ENCODE data around the gene ACIN1. TPM values are rescaled to one million over a fixed set of nuclear protein-coding genes. Genes with fewer than 3 reads are reported as not detected.

Gene ACIN1
- total and polyA plus RNA-seq, 9 of the 15 experiments (the other 6 are each of a cell fraction or from before 2014, with no cell fraction given): 5.0 to 196 (median 129) TPM

DNA sequence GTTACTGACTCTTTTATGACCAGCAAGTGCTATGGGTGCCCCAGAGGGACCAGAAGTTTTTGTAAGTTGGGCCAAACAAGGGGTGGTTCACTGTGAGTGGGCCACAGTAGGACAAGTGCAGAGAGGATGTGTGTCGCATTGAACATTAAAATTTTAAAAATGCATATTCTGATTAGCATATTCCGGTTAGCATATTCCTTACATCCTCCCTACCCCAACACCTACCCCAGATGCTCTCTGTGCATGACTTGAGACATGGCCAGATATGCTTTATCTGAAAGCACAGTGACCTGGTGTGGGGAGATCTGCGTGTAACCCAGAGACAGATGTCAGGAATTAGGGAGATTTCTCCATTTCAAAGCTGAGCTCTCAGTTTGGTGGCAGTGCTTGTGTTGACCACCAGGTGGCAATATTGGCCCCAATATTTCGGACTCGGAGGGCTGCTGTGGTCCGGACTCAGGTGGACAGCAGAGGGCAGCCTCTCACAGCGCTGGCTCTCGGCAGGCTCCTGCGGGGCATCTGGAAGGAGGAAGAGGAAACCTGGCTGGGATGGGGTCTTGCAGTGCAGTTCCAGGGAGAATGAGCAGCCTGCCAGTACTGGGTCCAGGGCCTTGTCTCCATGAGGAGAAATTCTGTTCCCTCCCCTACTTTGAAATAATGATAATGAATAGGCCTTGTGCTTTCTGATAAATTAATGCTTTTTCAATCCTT lies 25.8 kb upstream of the ACIN1 start (continued):
- TF ChIP-seq, protein P1, sequence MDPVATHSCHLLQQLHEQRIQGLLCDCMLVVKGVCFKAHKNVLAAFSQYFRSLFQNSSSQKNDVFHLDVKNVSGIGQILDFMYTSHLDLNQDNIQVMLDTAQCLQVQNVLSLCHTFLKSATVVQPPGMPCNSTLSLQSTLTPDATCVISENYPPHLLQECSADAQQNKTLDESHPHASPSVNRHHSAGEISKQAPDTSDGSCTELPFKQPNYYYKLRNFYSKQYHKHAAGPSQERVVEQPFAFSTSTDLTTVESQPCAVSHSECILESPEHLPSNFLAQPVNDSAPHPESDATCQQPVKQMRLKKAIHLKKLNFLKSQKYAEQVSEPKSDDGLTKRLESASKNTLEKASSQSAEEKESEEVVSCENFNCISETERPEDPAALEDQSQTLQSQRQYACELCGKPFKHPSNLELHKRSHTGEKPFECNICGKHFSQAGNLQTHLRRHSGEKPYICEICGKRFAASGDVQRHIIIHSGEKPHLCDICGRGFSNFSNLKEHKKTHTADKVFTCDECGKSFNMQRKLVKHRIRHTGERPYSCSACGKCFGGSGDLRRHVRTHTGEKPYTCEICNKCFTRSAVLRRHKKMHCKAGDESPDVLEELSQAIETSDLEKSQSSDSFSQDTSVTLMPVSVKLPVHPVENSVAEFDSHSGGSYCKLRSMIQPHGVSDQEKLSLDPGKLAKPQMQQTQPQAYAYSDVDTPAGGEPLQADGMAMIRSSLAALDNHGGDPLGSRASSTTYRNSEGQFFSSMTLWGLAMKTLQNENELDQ (CRISPR knock-in tag; IDR thresholded peaks at IDR 0.05; ENCODE audit: borderline replicate concordance): no peak
- TF ChIP-seq, protein P2, sequence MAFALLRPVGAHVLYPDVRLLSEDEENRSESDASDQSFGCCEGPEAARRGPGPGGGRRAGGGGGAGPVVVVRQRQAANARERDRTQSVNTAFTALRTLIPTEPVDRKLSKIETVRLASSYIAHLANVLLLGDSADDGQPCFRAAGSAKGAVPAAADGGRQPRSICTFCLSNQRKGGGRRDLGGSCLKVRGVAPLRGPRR (CRISPR knock-in tag; IDR thresholded peaks at IDR 0.05): no peak
- TF ChIP-seq MIER1 (IDR thresholded peaks at IDR 0.05; ENCODE audit: low read depth) (no peak), MXI1 (IDR thresholded peaks at IDR 0.05; ENCODE audit: low read depth, low read length) (no peak), ILK (tag; IDR thresholded peaks at IDR 0.05; ENCODE audit: borderline replicate concordance, low read depth) (no peak), XRCC4 (IDR thresholded peaks at IDR 0.05; ENCODE audit: extremely low read depth, insufficient read depth, insufficient read length) (no peak), GTF2F1 (IDR thresholded peaks at IDR 0.05; ENCODE audit: low read depth, low read length) (no peak), RFX1 (IDR thresholded peaks at IDR 0.05) (no peak), RFX7 (CRISPR knock-in tag; IDR thresholded peaks at IDR 0.05) (no peak), ZNF668 (CRISPR knock-in tag; IDR thresholded peaks at IDR 0.05) (no peak), ZNF695 (CRISPR knock-in tag; IDR thresholded peaks at IDR 0.05) (no peak), PRMT5 (CRISPR knock-in tag; IDR thresholded peaks at IDR 0.05) (no peak), TEAD4 (IDR thresholded peaks at IDR 0.05; ENCODE audit: low read length) (peak; percentile 96), TEAD4 (CRISPR knock-in tag; IDR thresholded peaks at IDR 0.05; ENCODE audit: borderline replicate concordance) (no peak), ZKSCAN1 (IDR thresholded peaks at IDR 0.05; ENCODE audit: low read depth, low read length) (no peak), ZNF551 (CRISPR knock-in tag; IDR thresholded peaks at IDR 0.05) (no peak), L3MBTL2 (IDR thresholded peaks at IDR 0.05) (no peak)
- TF ChIP-seq, protein P3, sequence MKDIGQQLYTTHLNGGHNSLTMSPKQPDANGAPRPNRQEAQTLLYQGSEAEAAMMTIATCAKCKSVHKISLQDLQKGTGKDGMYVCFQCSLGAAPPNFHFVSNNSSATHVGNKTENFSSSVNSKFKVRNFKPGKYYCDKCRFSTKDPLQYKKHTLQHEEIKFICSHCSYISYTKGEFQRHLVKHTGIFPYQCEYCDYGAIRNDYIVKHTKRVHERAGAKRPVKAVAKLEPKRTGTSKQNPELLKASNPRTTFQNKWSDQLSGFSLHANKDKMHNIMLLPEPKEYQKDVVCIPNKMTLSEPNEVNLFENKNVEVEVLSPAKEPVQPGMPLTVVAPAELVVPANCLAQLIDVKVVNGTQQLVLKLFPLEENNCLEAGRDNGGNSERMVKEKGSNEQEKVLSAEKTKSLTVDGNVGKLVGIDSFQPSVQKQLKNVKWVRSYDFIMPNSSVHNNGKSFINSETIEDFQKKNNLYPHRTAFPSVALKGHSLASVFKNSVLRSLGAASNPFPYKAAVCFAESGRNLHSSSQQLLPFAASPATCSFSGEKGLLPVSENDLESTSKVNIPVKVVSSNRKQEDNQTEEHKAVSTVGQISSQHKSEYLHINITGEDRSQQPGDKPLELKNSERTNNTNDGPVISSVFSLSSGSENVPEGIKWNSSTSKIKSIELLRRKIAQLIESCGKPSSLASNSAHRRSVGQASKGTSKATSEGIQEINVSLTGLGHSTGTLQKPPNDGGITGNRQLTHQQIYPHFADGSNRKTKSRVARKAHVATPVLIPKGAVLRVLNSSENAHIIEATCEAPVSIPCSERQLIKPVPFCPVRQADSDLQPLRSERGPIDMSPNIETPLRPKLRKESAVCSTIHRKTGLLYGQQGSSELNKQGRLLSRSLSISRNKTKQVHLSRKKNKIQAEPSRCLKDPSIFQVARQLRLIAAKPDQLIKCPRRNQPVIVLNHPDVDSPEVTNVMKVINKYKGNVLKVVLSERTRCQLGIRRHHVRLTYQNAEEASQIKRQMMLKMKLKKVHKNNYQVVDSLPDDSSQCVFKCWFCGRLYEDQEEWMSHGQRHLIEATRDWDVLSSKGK (CRISPR knock-in tag; IDR thresholded peaks at IDR 0.05): no peak
- TF ChIP-seq, protein P4, sequence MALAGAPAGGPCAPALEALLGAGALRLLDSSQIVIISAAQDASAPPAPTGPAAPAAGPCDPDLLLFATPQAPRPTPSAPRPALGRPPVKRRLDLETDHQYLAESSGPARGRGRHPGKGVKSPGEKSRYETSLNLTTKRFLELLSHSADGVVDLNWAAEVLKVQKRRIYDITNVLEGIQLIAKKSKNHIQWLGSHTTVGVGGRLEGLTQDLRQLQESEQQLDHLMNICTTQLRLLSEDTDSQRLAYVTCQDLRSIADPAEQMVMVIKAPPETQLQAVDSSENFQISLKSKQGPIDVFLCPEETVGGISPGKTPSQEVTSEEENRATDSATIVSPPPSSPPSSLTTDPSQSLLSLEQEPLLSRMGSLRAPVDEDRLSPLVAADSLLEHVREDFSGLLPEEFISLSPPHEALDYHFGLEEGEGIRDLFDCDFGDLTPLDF (CRISPR knock-in tag; IDR thresholded peaks at IDR 0.05): no peak
- TF ChIP-seq, protein P5, sequence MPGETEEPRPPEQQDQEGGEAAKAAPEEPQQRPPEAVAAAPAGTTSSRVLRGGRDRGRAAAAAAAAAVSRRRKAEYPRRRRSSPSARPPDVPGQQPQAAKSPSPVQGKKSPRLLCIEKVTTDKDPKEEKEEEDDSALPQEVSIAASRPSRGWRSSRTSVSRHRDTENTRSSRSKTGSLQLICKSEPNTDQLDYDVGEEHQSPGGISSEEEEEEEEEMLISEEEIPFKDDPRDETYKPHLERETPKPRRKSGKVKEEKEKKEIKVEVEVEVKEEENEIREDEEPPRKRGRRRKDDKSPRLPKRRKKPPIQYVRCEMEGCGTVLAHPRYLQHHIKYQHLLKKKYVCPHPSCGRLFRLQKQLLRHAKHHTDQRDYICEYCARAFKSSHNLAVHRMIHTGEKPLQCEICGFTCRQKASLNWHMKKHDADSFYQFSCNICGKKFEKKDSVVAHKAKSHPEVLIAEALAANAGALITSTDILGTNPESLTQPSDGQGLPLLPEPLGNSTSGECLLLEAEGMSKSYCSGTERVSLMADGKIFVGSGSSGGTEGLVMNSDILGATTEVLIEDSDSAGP (CRISPR knock-in tag; IDR thresholded peaks at IDR 0.05): no peak

Measured in K562 (cell line).